Cardiac atrium fibroblast (primary cell): ENCODE measurements around the gene ARMCX5. TPM values are rescaled to one million over a fixed set of nuclear protein-coding genes. Genes with fewer than 3 reads are reported as not detected.

ENCODE experiments used
- total RNA-seq: library from RNA; depleted of rRNA; stranded (reverse); fragments of >200 nt; gene quantifications from 2 replicates; pipeline ENCODE4 v1.2.3, GENCODE V29; 2015

The ARMCX5 gene
- 4.1 and 4.3 TPM in 2 replicates for total RNA-seq

DNA sequence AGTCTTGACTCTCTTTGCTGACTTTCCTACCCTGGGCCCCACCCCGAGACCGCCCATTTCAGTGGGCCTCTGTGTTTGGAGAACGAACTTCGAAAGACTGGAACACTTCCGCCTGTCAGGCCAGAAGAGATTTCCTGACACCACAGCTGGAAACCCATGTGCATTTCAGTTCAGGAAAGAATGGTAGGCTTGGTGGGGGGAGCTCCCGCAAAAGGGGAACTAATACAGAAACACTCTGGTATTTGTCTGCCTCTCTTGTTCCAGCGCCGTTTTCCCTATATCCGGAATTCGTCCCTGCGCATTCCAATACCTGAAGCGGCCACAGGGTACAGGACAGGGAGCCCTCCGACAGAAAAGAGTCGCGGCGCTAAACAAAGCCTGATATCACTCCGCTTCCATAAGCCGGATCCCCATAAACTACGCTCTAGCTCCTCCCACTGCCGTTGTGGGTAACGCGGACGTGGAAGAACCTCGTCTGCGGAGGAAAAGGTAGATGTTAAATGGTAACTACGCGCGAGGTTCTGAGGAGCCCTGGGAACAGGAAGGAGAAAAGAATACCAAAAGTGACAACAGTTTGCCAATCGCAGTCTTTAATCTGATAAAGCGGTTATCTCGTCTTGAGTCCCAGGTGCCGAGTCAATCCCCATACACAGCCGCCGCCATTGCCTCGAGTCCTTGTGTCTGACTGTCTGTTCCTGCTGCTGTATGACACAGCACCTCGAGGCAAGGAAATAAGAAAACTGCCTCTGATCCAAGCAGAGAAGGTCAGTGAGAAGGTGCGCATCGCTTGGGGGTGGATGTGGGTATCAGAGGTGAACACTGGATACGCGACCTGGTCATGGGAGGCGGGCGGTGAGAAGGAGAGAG is at the start of gene ARMCX5:
ARMCX5 (plus strand) TSS at position 432 of the 867 bp plus-strand sequence. CDS start 2,627 bp downstream, outside the sequence.

DNA sequence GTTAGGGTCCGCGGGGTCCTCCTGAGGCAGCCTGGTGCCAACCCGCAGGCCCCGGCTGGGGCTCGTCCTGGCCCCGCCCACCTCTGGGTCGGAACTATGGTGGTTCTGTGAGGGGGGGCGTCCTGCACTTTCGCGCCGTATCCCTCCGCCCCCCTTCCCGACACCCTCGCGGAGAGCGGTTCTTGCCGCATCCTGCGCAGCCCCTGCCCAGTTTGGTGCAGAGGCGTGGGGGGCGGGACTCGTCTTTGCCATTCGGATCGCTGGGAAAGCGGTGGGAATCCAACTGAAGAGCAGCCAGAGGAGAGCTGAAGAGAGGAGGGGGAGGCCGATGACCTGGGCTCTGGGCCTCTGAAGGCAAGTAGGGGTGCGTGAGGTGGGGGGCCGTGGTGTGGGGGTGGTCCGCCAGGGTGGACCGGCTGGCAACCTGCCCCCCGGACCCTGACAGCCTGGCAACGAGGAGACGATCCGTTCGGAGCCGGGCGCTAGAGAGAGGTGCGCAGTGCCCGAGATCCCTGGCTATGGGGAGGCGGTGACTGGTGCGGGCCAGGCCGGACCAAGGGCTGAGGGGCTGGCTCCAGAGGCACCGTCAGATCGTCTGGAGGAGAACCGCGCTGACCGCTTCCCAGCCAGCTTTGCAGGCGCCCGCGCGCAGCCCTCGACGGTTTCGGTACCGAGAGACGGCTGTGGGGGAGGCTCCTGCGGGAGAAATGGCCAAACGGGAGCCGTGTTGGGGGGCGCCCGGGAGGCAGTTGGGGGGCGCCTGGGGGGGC is 52.1 kb downstream of the ARMCX5 start, which contains the start of gene GPRASP1:
GPRASP1 (plus strand) TSS at position 242 of the 770 bp plus-strand sequence. CDS start 2,431 bp downstream, outside the sequence.

Other genes with a start within 250 kb of the ARMCX5 start
- gene NXF2B, start 159.5 kb upstream of the ARMCX5 start, total RNA-seq = not detected in 2 replicates
- not detected in 2 replicates for gene TCP11X2, start 127.7 kb upstream of the ARMCX5 start, total RNA-seq
- 0.32 and 0.36 TPM in 2 replicates for gene TMSB15A, start 82.8 kb upstream of the ARMCX5 start, total RNA-seq
- 0.32 and 1.1 TPM in 2 replicates for gene GPRASP1, start 52.0 kb downstream of the ARMCX5 start, total RNA-seq
- 6.1 and 8.6 TPM in 2 replicates for gene GPRASP2, start 112.9 kb downstream of the ARMCX5 start, total RNA-seq
- gene GPRASP3, start 121.2 kb downstream of the ARMCX5 start, total RNA-seq = 0.54 and 1.1 TPM in 2 replicates